GM21360 (cell line): Measurements from ENCODE around the gene HERC5.
"Not testable (repeated sequence)": the region's sequence is repeated elsewhere in the genome, so short reads cannot be mapped to it uniquely, and the experiment has no call there.

Experiments
- ATAC-seq: cut with Tn5 transposase; IDR thresholded peaks from one replicate; pipeline ENCODE4 v1.9.1; 2021; ENCODE audit warnings: mild to moderate bottlenecking, moderate library complexity; ENCODE audit not compliant: unreplicated experiment

The HERC5 gene

GRCh38 chr4:88456670-88457306 lies at the start of gene HERC5:
TSS of gene HERC5 (plus strand) at chr4:88457119. CDS start at chr4:88457270, 151 bp downstream.
- peak; percentile 92 for ATAC-seq

GRCh38 chr4:88409206-88409605 lies 47.7 kb upstream of the HERC5 start:
- no peak for ATAC-seq

- ATAC-seq = no peak
Measured at GRCh38 chr4:88409789-88410188, 47.1 kb upstream of the HERC5 start.

GRCh38 chr4:88411491-88412096 lies 45.3 kb upstream of the HERC5 start:
- ATAC-seq = no peak

- ATAC-seq = no peak
Measured at GRCh38 chr4:88413801-88414200, 43.1 kb upstream of the HERC5 start.

GRCh38 chr4:88414755-88415154 lies 42.2 kb upstream of the HERC5 start:
- ATAC-seq = no peak

- no peak for ATAC-seq
Measured at GRCh38 chr4:88415982-88416381, 40.9 kb upstream of the HERC5 start.

GRCh38 chr4:88418411-88418810 lies 38.5 kb upstream of the HERC5 start:
- no peak for ATAC-seq

- peak; percentile 84 for ATAC-seq
Measured at GRCh38 chr4:88419874-88420273, 37.0 kb upstream of the HERC5 start.

- ATAC-seq = no peak
Measured at GRCh38 chr4:88420844-88421243, 36.1 kb upstream of the HERC5 start.

GRCh38 chr4:88422403-88422802 lies 34.5 kb upstream of the HERC5 start:
- ATAC-seq = no peak

GRCh38 chr4:88429401-88429800 lies 27.5 kb upstream of the HERC5 start:
- no peak for ATAC-seq

- no peak for ATAC-seq
Measured at GRCh38 chr4:88435987-88436693, 20.8 kb upstream of the HERC5 start.

GRCh38 chr4:88437873-88438272 lies 19.0 kb upstream of the HERC5 start:
- not testable (repeated sequence) for ATAC-seq

- ATAC-seq = no peak
Measured at GRCh38 chr4:88439161-88439760, 17.7 kb upstream of the HERC5 start.

- ATAC-seq = no peak
Measured at GRCh38 chr4:88440146-88440545, 16.8 kb upstream of the HERC5 start.

GRCh38 chr4:88441696-88442095 lies 15.2 kb upstream of the HERC5 start:
- ATAC-seq = no peak

GRCh38 chr4:88442689-88443191 lies 14.2 kb upstream of the HERC5 start:
- no peak for ATAC-seq

- no peak for ATAC-seq
Measured at GRCh38 chr4:88443486-88443885, 13.4 kb upstream of the HERC5 start.

- no peak for ATAC-seq
Measured at GRCh38 chr4:88445252-88445651, 11.7 kb upstream of the HERC5 start.

GRCh38 chr4:88446124-88446523 lies 10.8 kb upstream of the HERC5 start:
- ATAC-seq = no peak
